Neuronal stem cell (in vitro differentiated cells): Measurements from ENCODE around the gene RHBDL2. TPM values are rescaled to one million over a fixed set of nuclear protein-coding genes. Genes with fewer than 3 reads are reported as not detected.

Experiments used
- small RNA-seq: library from polyadenylated mRNA; stranded (forward); fragments of <200 nt; extraction: miRNeasy Mini kit (QIAGEN cat#:217004); gene quantifications from one replicate; pipeline ENCODE3, GENCODE V24; 2013; ENCODE audit not compliant: insufficient read depth

Gene RHBDL2

Small RNAs within 50 kb of the gene (small RNA-seq; reads per million reads assigned to genes)
- gene GJA9-MYCBP: not detected
- gene RF00019: not detected
- gene RNU6-605P: not detected
